ENCODE results near the gene CCSAP. TPM values are rescaled to one million over a fixed set of nuclear protein-coding genes. Genes with fewer than 3 reads are reported as not detected.

Gene CCSAP
- total and polyA plus RNA-seq, 7 experiments from 2014 or later: 1.1 to 13.9 (median 12.6) TPM

- Mint-ChIP-seq H3K36me3 (peaks cover 0 to 46% (median 34%) of the 10 kb centered on the region in 5 donors), H3K4me1 (peaks cover 40 to 67% (median 54%) of the 10 kb centered on the region in 7 donors), H3K4me3 (peak overlapping the region in 1 of 10 donors; percentile 9), H3K9me3 (peaks cover 0 to 13% (median 0%) of the 10 kb centered on the region in 11 donors), H3K27ac (peak overlapping the region in 1 of 9 donors; percentile 55), H3K27me3 (no peaks in the 10 kb centered on the region)
- no peak overlapping the region for H3K4me3 ChIP-seq (ENCODE audit: low read length)
- no peaks in the 10 kb centered on the region for H3K27me3 ChIP-seq (ENCODE audit: control insufficient read depth in 2 of 2, insufficient read depth in 2 of 2, low read length in 2 of 2)
- H3K4me1 ChIP-seq (ENCODE audit: control insufficient read depth in 2 of 2, insufficient read depth in 2 of 2, low read length in 2 of 2): no peaks in the 10 kb centered on the region
- no peak for ATAC-seq
- intact Hi-C loops (cut with micrococcal nuclease): no loop called here
- CTCF ChIA-PET: no interaction called here
- no peaks in the 10 kb centered on the region for H3K36me3 ChIP-seq (ENCODE audit: control insufficient read depth in 2 of 3, insufficient read depth in 3 of 3, low read length in 3 of 3)
- DNase-seq: no peak
- no peak overlapping the region for H3K27ac ChIP-seq (ENCODE audit: low read depth, low read length)
- H3K9me3 ChIP-seq (ENCODE audit: control insufficient read depth in 2 of 3, low read length in 3 of 3): no peaks in the 10 kb centered on the region
- POLR2A ChIA-PET: interaction anchor here (1.3 kb wide), 1 partner anchor 9 kb away, joined by 5 read pairs; no protein-coding TSS in a partner anchor
Observed at GRCh38 chr1:229283183-229283611, 59.6 kb downstream of the CCSAP start.

- ChIA-PET CTCF (no interaction called here), POLR2A (interaction anchor here (1.3 kb wide), 1 partner anchor 8 kb away, joined by 5 read pairs; no protein-coding TSS in a partner anchor)
- Histone ChIP-seq H3K4me1 (ENCODE audit: control insufficient read depth in 2 of 2, insufficient read depth in 2 of 2, low read length in 2 of 2) (no peaks in the 10 kb centered on the region), H3K4me3 (ENCODE audit: low read length) (no peak overlapping the region), H3K27ac (ENCODE audit: low read depth, low read length) (no peak overlapping the region), H3K36me3 (ENCODE audit: control insufficient read depth in 2 of 3, insufficient read depth in 3 of 3, low read length in 3 of 3) (no peaks in the 10 kb centered on the region), H3K9me3 (ENCODE audit: control insufficient read depth in 2 of 3, low read length in 3 of 3) (no peaks in the 10 kb centered on the region), H3K27me3 (ENCODE audit: control insufficient read depth in 2 of 2, insufficient read depth in 2 of 2, low read length in 2 of 2) (no peaks in the 10 kb centered on the region)
- ATAC-seq (no peak), DNase-seq (no peak)
- peak overlapping the region in 2 of 10 donors; percentile 9 to 26 for H3K4me3 Mint-ChIP-seq
- no peaks in the 10 kb centered on the region for H3K27me3 Mint-ChIP-seq
- H3K9me3 Mint-ChIP-seq: peaks cover 0 to 13% (median 0%) of the 10 kb centered on the region in 11 donors
- no peak overlapping the region for H3K27ac Mint-ChIP-seq
- intact Hi-C loops (cut with micrococcal nuclease): no loop called here
- peaks cover 0 to 39% (median 32%) of the 10 kb centered on the region in 5 donors for H3K36me3 Mint-ChIP-seq
- H3K4me1 Mint-ChIP-seq: peaks cover 38 to 62% (median 54%) of the 10 kb centered on the region in 7 donors
Observed at GRCh38 chr1:229282295-229282823, 60.5 kb downstream of the CCSAP start.

GRCh38 chr1:229281339-229281926 lies 61.4 kb downstream of the CCSAP start:
- ChIA-PET POLR2A (no interaction called here), CTCF (no interaction called here)
- DNase-seq: no peak
- Histone ChIP-seq H3K4me3 (ENCODE audit: low read length) (no peak overlapping the region), H3K36me3 (ENCODE audit: control insufficient read depth in 2 of 3, insufficient read depth in 3 of 3, low read length in 3 of 3) (no peaks in the 10 kb centered on the region), H3K4me1 (ENCODE audit: control insufficient read depth in 2 of 2, insufficient read depth in 2 of 2, low read length in 2 of 2) (no peaks in the 10 kb centered on the region), H3K9me3 (ENCODE audit: control insufficient read depth in 2 of 3, low read length in 3 of 3) (no peaks in the 10 kb centered on the region), H3K27me3 (ENCODE audit: control insufficient read depth in 2 of 2, insufficient read depth in 2 of 2, low read length in 2 of 2) (no peaks in the 10 kb centered on the region), H3K27ac (ENCODE audit: low read depth, low read length) (no peak overlapping the region)
- Mint-ChIP-seq H3K4me3 (peak overlapping the region in 2 of 10 donors; percentile 15 to 44), H3K36me3 (peaks cover 0 to 33% (median 22%) of the 10 kb centered on the region in 5 donors), H3K4me1 (peaks cover 32 to 57% (median 50%) of the 10 kb centered on the region in 7 donors), H3K27ac (no peak overlapping the region), H3K27me3 (no peaks in the 10 kb centered on the region), H3K9me3 (peaks cover 0 to 13% (median 0%) of the 10 kb centered on the region in 11 donors)
- no peak for ATAC-seq
- intact Hi-C loops (cut with micrococcal nuclease): no loop called here

GRCh38 chr1:229280921-229281320 lies 61.9 kb downstream of the CCSAP start:
- ATAC-seq (no peak), DNase-seq (no peak)
- Mint-ChIP-seq H3K36me3 (peaks cover 0 to 36% (median 22%) of the 10 kb centered on the region in 5 donors), H3K4me1 (peaks cover 32 to 58% (median 52%) of the 10 kb centered on the region in 7 donors), H3K27ac (no peak overlapping the region), H3K27me3 (no peaks in the 10 kb centered on the region), H3K4me3 (peak overlapping the region in 2 of 10 donors; percentile 15 to 29), H3K9me3 (peaks cover 0 to 13% (median 0%) of the 10 kb centered on the region in 11 donors)
- CTCF ChIA-PET: no interaction called here
- Histone ChIP-seq H3K27ac (ENCODE audit: low read depth, low read length) (no peak overlapping the region), H3K4me1 (ENCODE audit: control insufficient read depth in 2 of 2, insufficient read depth in 2 of 2, low read length in 2 of 2) (no peaks in the 10 kb centered on the region), H3K36me3 (ENCODE audit: control insufficient read depth in 2 of 3, insufficient read depth in 3 of 3, low read length in 3 of 3) (no peaks in the 10 kb centered on the region), H3K4me3 (ENCODE audit: low read length) (no peak overlapping the region), H3K27me3 (ENCODE audit: control insufficient read depth in 2 of 2, insufficient read depth in 2 of 2, low read length in 2 of 2) (no peaks in the 10 kb centered on the region), H3K9me3 (ENCODE audit: control insufficient read depth in 2 of 3, low read length in 3 of 3) (no peaks in the 10 kb centered on the region)
- intact Hi-C loops (cut with micrococcal nuclease): no loop called here
- POLR2A ChIA-PET: no interaction called here

GRCh38 chr1:229280037-229280828 lies 62.6 kb downstream of the CCSAP start:
- Histone ChIP-seq H3K4me1 (ENCODE audit: control insufficient read depth in 2 of 2, insufficient read depth in 2 of 2, low read length in 2 of 2) (no peaks in the 10 kb centered on the region), H3K9me3 (ENCODE audit: control insufficient read depth in 2 of 3, low read length in 3 of 3) (no peaks in the 10 kb centered on the region), H3K36me3 (ENCODE audit: control insufficient read depth in 2 of 3, insufficient read depth in 3 of 3, low read length in 3 of 3) (no peaks in the 10 kb centered on the region), H3K4me3 (ENCODE audit: low read length) (no peak overlapping the region), H3K27ac (ENCODE audit: low read depth, low read length) (no peak overlapping the region), H3K27me3 (ENCODE audit: control insufficient read depth in 2 of 2, insufficient read depth in 2 of 2, low read length in 2 of 2) (no peaks in the 10 kb centered on the region)
- H3K4me3 Mint-ChIP-seq: peak overlapping the region in 2 of 10 donors; percentile 18 to 29
- no peaks in the 10 kb centered on the region for H3K27me3 Mint-ChIP-seq
- CTCF ChIA-PET: no interaction called here
- ATAC-seq: no peak
- peaks cover 0 to 36% (median 22%) of the 10 kb centered on the region in 5 donors for H3K36me3 Mint-ChIP-seq
- peaks cover 28 to 58% (median 52%) of the 10 kb centered on the region in 7 donors for H3K4me1 Mint-ChIP-seq
- no peak for DNase-seq
- H3K9me3 Mint-ChIP-seq: peaks cover 0 to 13% (median 0%) of the 10 kb centered on the region in 11 donors
- POLR2A ChIA-PET: no interaction called here
- intact Hi-C loops (cut with micrococcal nuclease): no loop called here
- H3K27ac Mint-ChIP-seq: no peak overlapping the region

GRCh38 chr1:229279242-229279641 lies 63.6 kb downstream of the CCSAP start:
- Mint-ChIP-seq H3K9me3 (peaks cover 0 to 13% (median 0%) of the 10 kb centered on the region in 11 donors), H3K27me3 (no peaks in the 10 kb centered on the region), H3K27ac (no peak overlapping the region), H3K4me3 (no peak overlapping the region), H3K4me1 (peaks cover 25 to 58% (median 50%) of the 10 kb centered on the region in 7 donors), H3K36me3 (peaks cover 0 to 32% (median 17%) of the 10 kb centered on the region in 5 donors)
- no peak overlapping the region for H3K27ac ChIP-seq (ENCODE audit: low read depth, low read length)
- ATAC-seq (no peak), DNase-seq (no peak)
- no peaks in the 10 kb centered on the region for H3K27me3 ChIP-seq (ENCODE audit: control insufficient read depth in 2 of 2, insufficient read depth in 2 of 2, low read length in 2 of 2)
- H3K4me3 ChIP-seq (ENCODE audit: low read length): no peak overlapping the region
- CTCF ChIA-PET: no interaction called here
- no peaks in the 10 kb centered on the region for H3K9me3 ChIP-seq (ENCODE audit: control insufficient read depth in 2 of 3, low read length in 3 of 3)
- H3K4me1 ChIP-seq (ENCODE audit: control insufficient read depth in 2 of 2, insufficient read depth in 2 of 2, low read length in 2 of 2): no peaks in the 10 kb centered on the region
- H3K36me3 ChIP-seq (ENCODE audit: control insufficient read depth in 2 of 3, insufficient read depth in 3 of 3, low read length in 3 of 3): no peaks in the 10 kb centered on the region
- intact Hi-C loops (cut with micrococcal nuclease): loop anchor here in 1 of 2 donors (10.0 kb wide), 2 partner anchors 1366 to 1966 kb away; partner anchors contain the start of genes COG2 and GNPAT
- POLR2A ChIA-PET: no interaction called here

Measured in naive thymus-derived CD4-positive, alpha-beta T cell (primary cell).